ENCODE data around the gene PRKCQ. TPM values are rescaled to one million over a fixed set of nuclear protein-coding genes. Genes with fewer than 3 reads are reported as not detected.

Gene PRKCQ
- total RNA-seq, 2 donors from 2014 or later, result 0.33 to 6.0 TPM

DNA sequence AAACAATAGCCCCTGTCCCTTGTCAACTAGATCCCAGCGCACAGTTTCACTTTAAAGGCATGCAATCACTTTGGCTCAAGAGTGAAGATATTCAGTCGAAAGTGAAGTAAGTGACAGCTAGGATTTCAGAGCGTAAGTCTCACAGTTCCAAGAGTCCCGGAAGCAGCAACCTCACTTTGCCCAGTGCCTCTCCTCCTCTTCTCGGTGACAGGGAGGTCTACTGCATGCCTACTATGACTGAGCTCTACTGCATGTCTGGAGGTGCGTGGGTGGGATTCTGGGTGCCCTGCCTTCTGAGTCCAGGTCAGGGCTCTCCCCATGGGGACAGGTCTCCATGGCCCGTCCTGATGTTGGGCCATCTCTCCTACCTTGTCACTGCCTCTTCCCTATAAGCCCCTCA lies 17.0 kb downstream of the PRKCQ start:
- H3K4me3 ChIP-seq, result no peak overlapping the region
- no peak for ATAC-seq
- no peaks in the 10 kb centered on the region for H3K9me3 ChIP-seq
- no peaks in the 10 kb centered on the region for H3K36me3 ChIP-seq (replicated peaks in 1 of 2; ENCODE audit: insufficient read depth in 1 of 2, low read depth in 2 of 2)
- no peaks in the 10 kb centered on the region for H3K27me3 ChIP-seq
- intact Hi-C loops (cut with DNase I), result no loop called here
- no peak for DNase-seq
- H3K4me1 ChIP-seq, result no peaks in the 10 kb centered on the region
- H3K27ac ChIP-seq, result no peak overlapping the region
- TF ChIP-seq POLR2A (IDR thresholded peaks at IDR 0.05), result no peak
- TF ChIP-seq, protein P1, sequence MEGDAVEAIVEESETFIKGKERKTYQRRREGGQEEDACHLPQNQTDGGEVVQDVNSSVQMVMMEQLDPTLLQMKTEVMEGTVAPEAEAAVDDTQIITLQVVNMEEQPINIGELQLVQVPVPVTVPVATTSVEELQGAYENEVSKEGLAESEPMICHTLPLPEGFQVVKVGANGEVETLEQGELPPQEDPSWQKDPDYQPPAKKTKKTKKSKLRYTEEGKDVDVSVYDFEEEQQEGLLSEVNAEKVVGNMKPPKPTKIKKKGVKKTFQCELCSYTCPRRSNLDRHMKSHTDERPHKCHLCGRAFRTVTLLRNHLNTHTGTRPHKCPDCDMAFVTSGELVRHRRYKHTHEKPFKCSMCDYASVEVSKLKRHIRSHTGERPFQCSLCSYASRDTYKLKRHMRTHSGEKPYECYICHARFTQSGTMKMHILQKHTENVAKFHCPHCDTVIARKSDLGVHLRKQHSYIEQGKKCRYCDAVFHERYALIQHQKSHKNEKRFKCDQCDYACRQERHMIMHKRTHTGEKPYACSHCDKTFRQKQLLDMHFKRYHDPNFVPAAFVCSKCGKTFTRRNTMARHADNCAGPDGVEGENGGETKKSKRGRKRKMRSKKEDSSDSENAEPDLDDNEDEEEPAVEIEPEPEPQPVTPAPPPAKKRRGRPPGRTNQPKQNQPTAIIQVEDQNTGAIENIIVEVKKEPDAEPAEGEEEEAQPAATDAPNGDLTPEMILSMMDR (IDR thresholded peaks at IDR 0.05), result no peak
- WGBS, 2 donors, result 71 to 85% methylated on average over 7 of the region's 7 CpGs

DNA sequence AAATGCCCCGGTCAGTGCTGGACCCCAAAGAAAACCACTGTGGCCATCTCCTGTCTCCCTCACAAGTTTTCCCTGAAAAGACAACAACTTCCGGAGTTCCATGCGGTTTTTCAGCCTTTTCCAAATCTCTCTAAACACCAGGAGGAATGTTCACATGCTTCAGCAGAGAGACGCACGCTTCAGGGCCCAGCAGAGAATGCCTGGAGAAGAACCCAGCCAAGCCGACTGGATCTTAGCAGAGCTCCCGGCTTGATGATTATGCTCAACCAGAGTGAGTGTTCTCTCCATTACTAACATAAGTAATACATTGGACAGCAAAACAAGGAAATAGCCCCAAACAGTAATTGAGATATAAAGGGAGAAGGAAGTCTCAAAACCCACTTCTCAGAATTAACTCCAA lies 17.9 kb downstream of the PRKCQ start:
- TF ChIP-seq, protein P1 (IDR thresholded peaks at IDR 0.05), result no peak
- no peak overlapping the region for H3K4me3 ChIP-seq
- intact Hi-C loops (cut with DNase I), result no loop called here
- no peaks in the 10 kb centered on the region for H3K36me3 ChIP-seq (replicated peaks in 1 of 2; ENCODE audit: insufficient read depth in 1 of 2, low read depth in 2 of 2)
- no peaks in the 10 kb centered on the region for H3K4me1 ChIP-seq
- H3K27me3 ChIP-seq, result no peaks in the 10 kb centered on the region
- ATAC-seq (no peak), DNase-seq (no peak)
- no peaks in the 10 kb centered on the region for H3K9me3 ChIP-seq
- 87 to 89% methylated on average over 7 of the region's 7 CpGs for WGBS, 2 donors
- H3K27ac ChIP-seq, result no peak overlapping the region

DNA sequence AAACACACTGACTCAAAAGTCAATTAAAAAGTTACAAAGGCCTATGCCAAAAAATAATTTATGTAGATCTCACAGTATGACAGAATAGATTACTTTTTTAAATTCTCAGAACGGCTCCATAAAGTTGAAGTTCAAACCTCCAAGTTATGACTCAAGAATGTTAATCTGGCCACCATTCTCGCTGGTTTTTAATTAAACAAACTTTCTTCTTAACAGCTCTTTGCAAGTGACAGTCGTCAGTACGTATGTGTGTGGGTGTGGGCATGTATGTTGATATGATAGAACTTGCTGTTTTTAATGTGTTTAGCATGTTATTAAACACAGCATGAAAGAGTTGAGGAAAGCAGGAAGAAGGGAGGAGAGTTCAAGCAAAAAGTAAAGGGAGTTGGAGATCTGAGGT lies 18.5 kb downstream of the PRKCQ start:
- DNase-seq, result no peak
- Histone ChIP-seq H3K4me1 (no peaks in the 10 kb centered on the region), H3K9me3 (no peaks in the 10 kb centered on the region), H3K36me3 (replicated peaks in 1 of 2; ENCODE audit: insufficient read depth in 1 of 2, low read depth in 2 of 2) (no peaks in the 10 kb centered on the region), H3K4me3 (no peak overlapping the region), H3K27ac (no peak overlapping the region), H3K27me3 (no peaks in the 10 kb centered on the region)
- intact Hi-C loops (cut with DNase I), result no loop called here
- ATAC-seq, result no peak
- WGBS, 2 donors, result 45% methylated on average over 4 of the region's 4 CpGs
- TF ChIP-seq, protein P1 (IDR thresholded peaks at IDR 0.05), result no peak
- no peak for TF ChIP-seq POLR2A (IDR thresholded peaks at IDR 0.05)

DNA sequence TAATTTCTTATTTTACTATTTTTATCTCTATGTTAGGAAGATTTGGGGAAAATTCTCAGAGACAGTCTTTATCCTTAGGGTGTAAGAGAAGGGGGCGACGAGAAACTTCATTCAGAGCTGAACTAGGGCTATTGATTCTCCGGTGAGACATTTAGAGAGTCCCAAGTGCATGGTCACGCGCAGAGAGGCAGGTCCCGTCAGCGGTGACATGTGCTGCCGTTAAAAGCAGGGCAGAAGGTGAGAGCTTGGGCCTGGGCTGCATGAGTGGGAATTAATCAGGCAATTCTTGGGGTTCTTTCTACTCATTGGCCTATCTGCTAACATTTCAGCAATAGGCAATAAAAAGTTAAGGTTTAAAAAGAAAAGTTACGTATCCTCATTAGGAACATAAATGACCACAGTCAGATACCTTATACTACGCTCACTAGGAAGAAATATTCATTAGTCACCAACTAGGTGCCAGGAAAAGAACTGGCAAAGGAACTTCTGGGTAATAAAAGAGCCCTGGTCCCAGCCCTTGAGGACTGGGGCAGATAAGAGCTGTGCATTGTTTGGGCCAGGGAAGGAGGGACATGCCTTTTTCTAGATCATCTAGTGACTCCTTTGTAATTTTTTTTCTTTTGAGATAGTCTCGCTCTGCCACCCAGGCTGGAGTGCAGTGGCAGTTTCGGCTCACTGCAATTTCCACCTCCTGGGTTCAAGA lies 21.2 kb downstream of the PRKCQ start:
- H3K4me3 ChIP-seq, result no peak overlapping the region
- no peak for DNase-seq
- no peak for ATAC-seq
- H3K27me3 ChIP-seq, result no peaks in the 10 kb centered on the region
- H3K9me3 ChIP-seq, result no peaks in the 10 kb centered on the region
- no peaks in the 10 kb centered on the region for H3K36me3 ChIP-seq (replicated peaks in 1 of 2; ENCODE audit: insufficient read depth in 1 of 2, low read depth in 2 of 2)
- H3K27ac ChIP-seq, result no peak overlapping the region
- H3K4me1 ChIP-seq, result no peaks in the 10 kb centered on the region
- no peak for TF ChIP-seq POLR2A (IDR thresholded peaks at IDR 0.05)
- TF ChIP-seq, protein P1 (IDR thresholded peaks at IDR 0.05), result no peak
- intact Hi-C loops (cut with DNase I), result no loop called here
- WGBS, 2 donors, result 90% methylated on average over 12 of the region's 12 CpGs

DNA sequence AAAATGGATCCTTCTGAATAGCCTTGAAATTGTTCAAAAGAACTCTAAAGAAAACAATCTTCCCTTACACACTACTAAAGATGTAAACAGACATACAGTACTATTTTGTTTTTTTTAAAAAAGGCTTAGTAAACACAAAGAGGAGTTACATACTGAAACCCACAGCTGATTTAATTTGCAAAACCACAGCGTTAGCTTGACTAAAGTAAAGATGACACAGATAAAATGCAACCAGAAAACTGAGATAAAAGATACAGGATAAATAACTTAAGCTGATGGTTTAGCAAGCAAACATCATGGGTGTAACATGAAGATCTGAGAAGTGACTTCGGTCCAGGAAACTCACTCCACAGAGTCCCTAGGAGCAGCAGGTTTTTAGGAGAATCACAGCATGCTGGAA lies 21.8 kb downstream of the PRKCQ start:
- Histone ChIP-seq H3K27me3 (no peaks in the 10 kb centered on the region), H3K4me3 (no peak overlapping the region), H3K4me1 (no peaks in the 10 kb centered on the region), H3K27ac (no peak overlapping the region), H3K9me3 (no peaks in the 10 kb centered on the region), H3K36me3 (replicated peaks in 1 of 2; ENCODE audit: insufficient read depth in 1 of 2, low read depth in 2 of 2) (no peaks in the 10 kb centered on the region)
- DNase-seq (no peak), ATAC-seq (no peak)
- 68 to 82% methylated on average over 2 of the region's 2 CpGs for WGBS, 2 donors
- no peak for TF ChIP-seq POLR2A (IDR thresholded peaks at IDR 0.05)
- TF ChIP-seq, protein P1 (IDR thresholded peaks at IDR 0.05), result no peak
- intact Hi-C loops (cut with DNase I), result no loop called here

Measured in body of pancreas (tissue), 4 donors.